Measurements from ENCODE around the gene GPR158.

GPR158 gene

GRCh38 chr10:25198151-25198550 is 23.4 kb downstream of the GPR158 start:
- no peak for DNase-seq

GRCh38 chr10:25206693-25207414 is 32.1 kb downstream of the GPR158 start:
- no peak for DNase-seq

GRCh38 chr10:25209618-25210017 is 34.8 kb downstream of the GPR158 start:
- DNase-seq: no peak

- no peak for DNase-seq
Measured at GRCh38 chr10:25210265-25210664, 35.5 kb downstream of the GPR158 start.

- DNase-seq: no peak
Measured at GRCh38 chr10:25220156-25220555, 45.4 kb downstream of the GPR158 start.

GRCh38 chr10:25222085-25222660 is 47.4 kb downstream of the GPR158 start:
- no peak for DNase-seq

GRCh38 chr10:25226775-25227682 is 52.2 kb downstream of the GPR158 start:
- DNase-seq: peak; percentile 1

- DNase-seq: no peak
Measured at GRCh38 chr10:25231751-25232150, 57.0 kb downstream of the GPR158 start.

- no peak for DNase-seq
Measured at GRCh38 chr10:25232204-25232603, 57.4 kb downstream of the GPR158 start.

- DNase-seq: no peak
Measured at GRCh38 chr10:25245165-25245564, 70.4 kb downstream of the GPR158 start.

GRCh38 chr10:25257646-25258045 is 82.8 kb downstream of the GPR158 start:
- DNase-seq: no peak

GRCh38 chr10:25261110-25261509 is 86.3 kb downstream of the GPR158 start:
- no peak for DNase-seq

- no peak for DNase-seq
Measured at GRCh38 chr10:25261558-25261957, 86.8 kb downstream of the GPR158 start.

- DNase-seq: no peak
Measured at GRCh38 chr10:25263931-25264330, 89.1 kb downstream of the GPR158 start.

- DNase-seq: no peak
Measured at GRCh38 chr10:25278180-25278579, 103.4 kb downstream of the GPR158 start.

- DNase-seq: no peak
Measured at GRCh38 chr10:25280076-25280475, 105.3 kb downstream of the GPR158 start.

GRCh38 chr10:25280573-25280972 is 105.8 kb downstream of the GPR158 start:
- no peak for DNase-seq

GRCh38 chr10:25285809-25286208 is 111.0 kb downstream of the GPR158 start:
- no peak for DNase-seq

GRCh38 chr10:25288181-25288580 is 113.4 kb downstream of the GPR158 start:
- DNase-seq: no peak

GRCh38 chr10:25294032-25294926 is 119.5 kb downstream of the GPR158 start:
- no peak for DNase-seq

GRCh38 chr10:25296324-25296723 is 121.5 kb downstream of the GPR158 start:
- DNase-seq: no peak

- no peak for DNase-seq
Measured at GRCh38 chr10:25297466-25297865, 122.7 kb downstream of the GPR158 start.

GRCh38 chr10:25300073-25300472 is 125.3 kb downstream of the GPR158 start:
- no peak for DNase-seq
